CD4-positive, CD25-positive, alpha-beta regulatory T cell (primary cell): Measurements from ENCODE around the gene HORMAD2. TPM values are rescaled to one million over a fixed set of nuclear protein-coding genes. Genes with fewer than 3 reads are reported as not detected.
"Not testable (repeated sequence)": the region's sequence is repeated elsewhere in the genome, so short reads cannot be mapped to it uniquely, and the experiment has no call there.

Source experiments
- ATAC-seq, 2 donors: fragments of 150-1000 bp; cut with Tn5 transposase; one replicate each; pipeline ENCODE4 v1.10.0; 2021; ENCODE audit warnings: low read depth in 2 of 2, moderate number of reproducible peaks in 2 of 2, moderate library complexity in 1 of 2
- DNase-seq, 3 donors: peaks; one replicate each; pipeline versions ENCODE4 v3.0.0 to v3.0.0-alpha.2; 2012 to 2022; ENCODE audit warnings: mixed read lengths in 1 of 3
- H3K27ac ChIP-seq: one replicate; pipeline ENCODE4 v1.7.0; 2013; ENCODE audit warnings: mild to moderate bottlenecking, low read length; ENCODE audit not compliant: insufficient read depth, poor library complexity, severe bottlenecking
- H3K27me3 ChIP-seq: one replicate; pipeline ENCODE4 v1.7.0; 2013; ENCODE audit warnings: low read length; ENCODE audit not compliant: control insufficient read depth, insufficient read depth
- H3K36me3 ChIP-seq: one replicate; pipeline ENCODE4 v1.7.0; 2013; ENCODE audit warnings: mild to moderate bottlenecking, low read length, moderate library complexity; ENCODE audit not compliant: control insufficient read depth, insufficient read depth
- H3K4me1 ChIP-seq: 2 replicates; pipeline ENCODE4 v1.7.0; 2013; ENCODE audit warnings: mild to moderate bottlenecking, low read length; ENCODE audit not compliant: insufficient read depth, control insufficient read depth, poor library complexity, severe bottlenecking
- H3K4me3 ChIP-seq: one replicate; pipeline ENCODE4 v1.7.0; 2013; ENCODE audit warnings: low read depth, mild to moderate bottlenecking, low read length, moderate library complexity
- H3K9me3 ChIP-seq, 2 experiments: 1 replicate in 1 of 2; 2 replicates in 1 of 2; pipeline ENCODE4 v1.7.0; 2013; ENCODE audit warnings: low read length in 2 of 2, mild to moderate bottlenecking in 1 of 2, moderate library complexity in 1 of 2; ENCODE audit not compliant: control insufficient read depth in 2 of 2
- H3K27ac Mint-ChIP-seq, 3 donors: one replicate each; pipeline ENCODE4 v1.8.0; 2020 to 2022; ENCODE audit warnings: mild to moderate bottlenecking in 3 of 3, mixed read lengths in 3 of 3, moderate library complexity in 2 of 3
- H3K27me3 Mint-ChIP-seq: one replicate; pipeline ENCODE4 v1.8.0; 2022; ENCODE audit warnings: mild to moderate bottlenecking, mixed read lengths
- H3K36me3 Mint-ChIP-seq: one replicate; pipeline ENCODE4 v1.8.0; 2020; ENCODE audit warnings: mixed read lengths
- H3K4me1 Mint-ChIP-seq, 4 donors: one replicate each; pipeline ENCODE4 v1.8.0; 2020 to 2022; ENCODE audit warnings: mixed read lengths in 4 of 4, mild to moderate bottlenecking in 1 of 4
- H3K4me3 Mint-ChIP-seq, 4 donors: one replicate each; pipeline ENCODE4 v1.8.0; 2020 to 2022; ENCODE audit warnings: mild to moderate bottlenecking in 4 of 4, mixed read lengths in 4 of 4, moderate library complexity in 3 of 4
- H3K9me3 Mint-ChIP-seq, 7 donors: one replicate each; pipeline ENCODE4 v1.8.0; 2020 to 2022; ENCODE audit warnings: mixed read lengths in 7 of 7, mild to moderate bottlenecking in 3 of 7, moderate library complexity in 2 of 7
- polyA plus RNA-seq, 4 donors: library from polyadenylated mRNA; unstranded; fragments of 300-500 nt; fragmentation: Illumina TruSeq; gene quantifications; one replicate each; pipeline ENCODE4 v1.2.3, GENCODE V29; 2021
- total RNA-seq: library from RNA; stranded (reverse); gene quantifications from one replicate; pipeline ENCODE4 v1.2.3, GENCODE V29; 2022

HORMAD2 gene
- total and polyA plus RNA-seq, 5 donors from 2014 or later = not detected

DNA sequence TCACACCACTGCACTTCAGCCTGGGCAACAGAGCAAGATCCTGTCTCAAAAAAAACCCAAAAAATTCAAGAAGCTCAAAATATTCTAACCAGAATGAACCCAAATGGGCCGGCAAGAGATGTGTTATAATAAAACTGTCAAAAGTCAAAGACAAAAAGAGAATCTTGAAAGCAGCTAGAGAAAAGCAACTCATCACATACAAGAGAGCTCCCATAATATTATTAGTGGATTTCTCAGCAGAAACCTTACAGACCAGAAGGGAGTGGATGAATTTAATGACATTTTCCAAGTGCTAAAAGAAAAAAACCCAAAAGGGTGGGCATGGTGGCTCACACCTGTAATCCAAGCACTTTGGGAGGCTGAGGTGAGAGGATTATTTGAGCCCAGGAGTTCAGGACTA is 22.9 kb upstream of the HORMAD2 start:
- Histone ChIP-seq H3K27me3 (peaks cover 4% of the 10 kb centered on the region), H3K9me3 (peaks cover 1 to 4% of the 10 kb centered on the region in 2 experiments), H3K36me3 (no peaks in the 10 kb centered on the region), H3K27ac (no peak overlapping the region), H3K4me3 (no peak overlapping the region), H3K4me1 (no peaks in the 10 kb centered on the region)
- ATAC-seq (no peak), DNase-seq (no peak)
- H3K9me3 Mint-ChIP-seq = peaks cover 0 to 16% (median 4%) of the 10 kb centered on the region in 7 donors
- H3K4me1 Mint-ChIP-seq = peaks cover 0 to 5% (median 0%) of the 10 kb centered on the region in 4 donors
- H3K27ac Mint-ChIP-seq = no peak overlapping the region
- H3K27me3 Mint-ChIP-seq = peaks cover 26% of the 10 kb centered on the region
- H3K36me3 Mint-ChIP-seq = peaks cover 3% of the 10 kb centered on the region
- H3K4me3 Mint-ChIP-seq = no peak overlapping the region

DNA sequence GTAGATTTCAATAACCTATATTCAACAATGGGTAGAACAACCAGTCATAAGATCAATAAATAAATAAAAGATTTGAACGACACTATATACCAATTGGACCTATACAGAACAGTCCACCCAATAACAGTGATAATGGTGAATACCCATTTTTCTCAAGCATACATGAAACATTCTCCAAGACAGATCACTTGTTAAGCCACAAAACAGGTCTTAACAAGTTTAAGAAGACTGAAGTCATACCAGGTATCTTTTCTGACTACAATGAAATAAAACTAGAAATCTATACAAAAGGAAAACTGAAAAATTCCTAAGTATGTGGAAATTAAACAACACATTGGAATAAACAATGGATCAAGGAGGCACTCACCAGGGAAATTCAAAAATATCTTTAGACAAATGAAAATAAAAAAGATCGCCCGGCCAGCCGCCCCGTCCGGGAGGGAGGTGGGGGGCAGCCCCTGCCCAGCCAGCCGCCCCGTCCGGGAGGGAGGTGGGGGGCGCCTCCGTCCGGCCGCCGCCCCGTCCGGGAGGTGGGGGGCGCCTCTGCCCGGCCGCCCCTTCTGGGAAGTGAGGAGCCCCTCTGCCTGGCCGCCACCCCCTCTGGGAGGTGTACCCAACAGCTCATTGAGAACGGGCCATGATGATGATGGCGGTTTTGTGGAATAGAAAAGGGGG is 20.8 kb upstream of the HORMAD2 start:
- H3K4me1 ChIP-seq, H3K27ac ChIP-seq, H3K4me3 Mint-ChIP-seq, H3K4me3 ChIP-seq, H3K27me3 ChIP-seq, H3K9me3 ChIP-seq, H3K36me3 Mint-ChIP-seq, H3K36me3 ChIP-seq, H3K4me1 Mint-ChIP-seq, ATAC-seq, DNase-seq, H3K27ac Mint-ChIP-seq: not testable (repeated sequence)
- peaks cover 0 to 31% (median 13%) of the 10 kb centered on the region in 7 donors for H3K9me3 Mint-ChIP-seq
- peaks cover 36% of the 10 kb centered on the region for H3K27me3 Mint-ChIP-seq

DNA sequence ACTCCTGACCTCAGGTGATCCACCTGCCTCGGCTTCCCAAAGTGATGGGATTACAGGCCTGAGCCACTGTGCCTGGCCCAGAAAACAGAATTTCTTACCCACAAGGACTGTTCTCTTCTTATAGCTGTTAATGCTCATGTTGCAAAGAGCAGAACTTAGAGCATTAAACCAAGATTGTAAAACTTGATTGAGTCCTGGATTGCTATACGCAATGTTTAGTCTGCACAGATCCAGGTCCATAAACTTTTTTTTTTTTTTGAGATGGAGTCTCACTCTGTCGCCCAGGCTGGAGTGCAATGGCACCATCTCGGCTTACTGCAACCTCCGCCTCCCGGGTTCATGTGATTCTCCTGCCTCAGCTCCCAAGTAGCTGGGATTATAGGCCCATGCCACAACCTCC is 19.2 kb upstream of the HORMAD2 start:
- not testable (repeated sequence) for H3K27ac ChIP-seq, ATAC-seq, H3K4me1 Mint-ChIP-seq, H3K4me3 Mint-ChIP-seq, DNase-seq, H3K36me3 ChIP-seq, H3K4me1 ChIP-seq, H3K36me3 Mint-ChIP-seq, H3K27ac Mint-ChIP-seq, H3K4me3 ChIP-seq
- Mint-ChIP-seq H3K9me3 (peaks cover 0 to 35% (median 13%) of the 10 kb centered on the region in 7 donors), H3K27me3 (peaks cover 39% of the 10 kb centered on the region)
- Histone ChIP-seq H3K27me3 (peaks cover 11% of the 10 kb centered on the region), H3K9me3 (peaks cover 14 to 17% of the 10 kb centered on the region in 2 experiments)

DNA sequence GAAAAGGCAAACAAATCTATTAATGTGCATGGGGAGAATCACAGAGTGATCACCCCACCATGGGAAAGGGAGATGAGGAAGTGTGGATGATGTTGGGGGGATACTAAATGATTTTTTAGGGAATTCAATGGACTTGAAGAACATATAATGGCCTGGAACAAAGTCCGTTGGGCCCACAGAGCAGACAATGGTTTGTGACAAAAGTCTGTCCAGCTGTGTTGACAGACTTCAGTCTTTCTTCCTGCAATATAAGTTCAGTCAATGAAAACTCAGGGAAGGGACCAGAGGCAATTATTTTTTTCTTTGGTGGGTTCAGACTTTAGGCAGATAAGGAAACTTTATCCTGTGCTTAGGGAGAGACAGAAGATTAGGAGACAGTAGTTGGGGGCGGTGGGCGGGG is 18.0 kb upstream of the HORMAD2 start:
- Histone ChIP-seq H3K36me3 (no peaks in the 10 kb centered on the region), H3K27ac (no peak overlapping the region), H3K27me3 (peaks cover 11% of the 10 kb centered on the region), H3K9me3 (peaks cover 14 to 17% of the 10 kb centered on the region in 2 experiments), H3K4me3 (no peak overlapping the region), H3K4me1 (no peaks in the 10 kb centered on the region)
- no peak for ATAC-seq
- no peak overlapping the region for H3K4me3 Mint-ChIP-seq
- H3K4me1 Mint-ChIP-seq = peaks cover 0 to 5% (median 0%) of the 10 kb centered on the region in 4 donors
- peaks cover 41% of the 10 kb centered on the region for H3K27me3 Mint-ChIP-seq
- peaks cover 0 to 28% (median 8%) of the 10 kb centered on the region in 7 donors for H3K9me3 Mint-ChIP-seq
- DNase-seq = no peak
- peaks cover 4% of the 10 kb centered on the region for H3K36me3 Mint-ChIP-seq
- H3K27ac Mint-ChIP-seq = no peak overlapping the region

DNA sequence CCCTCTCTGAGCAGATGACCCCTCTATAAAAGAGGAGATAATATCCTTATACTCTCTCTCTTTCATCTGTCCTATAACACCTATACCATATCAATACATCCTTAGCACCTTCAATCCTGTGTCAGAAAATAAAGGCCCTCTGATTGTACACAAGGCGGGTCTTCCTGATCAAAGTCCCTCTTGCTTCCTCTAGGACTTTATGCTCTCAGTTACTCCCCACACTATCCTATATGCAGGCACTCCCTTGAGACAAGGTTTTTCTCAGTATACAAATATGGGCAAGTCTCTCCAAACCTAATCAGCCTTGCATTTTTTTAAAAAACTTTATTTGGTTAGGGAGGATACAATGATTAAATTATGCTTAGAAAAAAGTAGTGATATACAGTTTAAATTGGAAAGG is 17.3 kb upstream of the HORMAD2 start:
- Mint-ChIP-seq H3K4me3 (no peak overlapping the region), H3K27ac (no peak overlapping the region), H3K36me3 (peaks cover 4% of the 10 kb centered on the region), H3K9me3 (peaks cover 0 to 25% (median 6%) of the 10 kb centered on the region in 7 donors), H3K4me1 (peaks cover 0 to 5% (median 0%) of the 10 kb centered on the region in 4 donors), H3K27me3 (peaks cover 36% of the 10 kb centered on the region)
- Histone ChIP-seq H3K4me3 (no peak overlapping the region), H3K27ac (no peak overlapping the region), H3K36me3 (no peaks in the 10 kb centered on the region), H3K4me1 (no peaks in the 10 kb centered on the region), H3K9me3 (peaks cover 10 to 16% of the 10 kb centered on the region in 2 experiments), H3K27me3 (peaks cover 11% of the 10 kb centered on the region)
- DNase-seq (no peak), ATAC-seq (no peak)

DNA sequence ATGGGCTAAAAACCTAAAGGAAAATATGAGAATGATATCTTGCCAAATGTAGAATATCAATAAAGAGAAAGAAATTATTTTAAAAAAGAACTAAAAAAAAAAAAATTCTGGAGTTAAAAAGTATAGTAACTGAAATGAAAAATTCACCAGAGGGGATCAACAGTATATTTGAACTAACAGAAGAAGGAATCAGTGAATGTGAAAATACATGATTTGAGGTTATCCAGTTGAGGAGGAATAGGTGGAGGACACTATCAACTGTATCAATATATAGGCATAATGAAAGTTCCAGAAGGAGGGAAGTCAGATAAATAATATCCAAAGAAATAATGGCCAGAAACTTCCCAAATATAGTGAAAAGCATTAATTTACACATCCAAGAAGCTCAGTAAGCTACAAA is 16.1 kb upstream of the HORMAD2 start:
- H3K27ac Mint-ChIP-seq = no peak overlapping the region
- no peaks in the 10 kb centered on the region for H3K4me1 ChIP-seq

DNA sequence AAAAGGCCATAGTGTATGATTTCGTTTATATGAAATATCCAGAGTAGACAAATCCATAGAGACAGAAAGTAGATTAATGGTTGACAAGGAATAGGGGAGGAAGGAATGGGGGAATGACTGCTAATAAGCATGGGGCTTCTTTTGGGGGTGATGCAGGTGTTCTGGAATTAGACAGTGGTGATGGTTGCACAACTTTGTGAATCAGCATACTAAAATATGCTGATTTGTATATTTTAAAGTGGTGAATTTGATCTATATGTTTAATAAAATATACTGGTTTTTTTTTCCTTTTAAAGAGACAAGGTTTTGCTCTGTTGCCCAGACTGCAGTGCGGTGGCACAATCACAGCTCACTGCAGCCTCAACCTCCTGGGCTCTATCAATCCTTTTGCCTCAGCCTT is 6.5 kb upstream of the HORMAD2 start:
- Mint-ChIP-seq H3K4me1 (peaks cover under 1 to 13% (median 6%) of the 10 kb centered on the region in 4 donors), H3K9me3 (peaks cover 0 to 2% (median 0%) of the 10 kb centered on the region in 7 donors), H3K4me3 (no peak overlapping the region), H3K36me3 (no peaks in the 10 kb centered on the region), H3K27ac (no peak overlapping the region), H3K27me3 (peaks cover 11% of the 10 kb centered on the region)
- no peaks in the 10 kb centered on the region for H3K27me3 ChIP-seq
- ATAC-seq (no peak), DNase-seq (no peak)
- H3K9me3 ChIP-seq = no peaks in the 10 kb centered on the region
- no peak overlapping the region for H3K27ac ChIP-seq
- no peak overlapping the region for H3K4me3 ChIP-seq
- H3K4me1 ChIP-seq = peaks cover 3% of the 10 kb centered on the region
- H3K36me3 ChIP-seq = no peaks in the 10 kb centered on the region

More for the DNA sequence above, 16.1 kb upstream of the HORMAD2 start:
- Mint-ChIP-seq H3K36me3 (peaks cover 4% of the 10 kb centered on the region), H3K4me1 (no peaks in the 10 kb centered on the region), H3K27me3 (peaks cover 29% of the 10 kb centered on the region), H3K9me3 (peaks cover 0 to 23% (median 6%) of the 10 kb centered on the region in 7 donors), H3K4me3 (no peak overlapping the region)
- Histone ChIP-seq H3K27me3 (peaks cover 11% of the 10 kb centered on the region), H3K36me3 (no peaks in the 10 kb centered on the region), H3K27ac (no peak overlapping the region), H3K9me3 (peaks cover 10 to 16% of the 10 kb centered on the region in 2 experiments), H3K4me3 (no peak overlapping the region)
- ATAC-seq = no peak
- DNase-seq = no peak

DNA sequence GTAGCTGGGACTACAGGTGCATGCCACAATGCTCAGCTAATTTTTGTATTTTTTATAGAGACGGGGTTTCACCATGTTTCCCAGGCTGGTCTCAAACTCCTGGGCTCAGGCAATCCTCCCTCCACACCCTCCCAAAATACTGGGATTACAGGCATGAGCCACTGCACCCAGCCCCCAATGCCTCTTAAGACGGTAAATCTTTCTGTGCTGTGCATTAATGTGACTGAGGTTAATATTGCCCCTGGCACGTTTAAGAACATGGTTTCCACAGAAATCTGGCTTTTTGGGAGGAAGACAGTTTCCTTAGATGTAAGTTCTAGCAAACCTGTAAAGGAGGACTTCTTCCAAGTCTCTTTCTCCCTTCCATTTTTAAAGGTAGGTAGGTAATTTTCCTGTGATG is 6.1 kb upstream of the HORMAD2 start:
- DNase-seq (no peak), ATAC-seq (no peak)
- Histone ChIP-seq H3K27me3 (no peaks in the 10 kb centered on the region), H3K4me3 (no peak overlapping the region), H3K4me1 (peaks cover 8% of the 10 kb centered on the region), H3K9me3 (no peaks in the 10 kb centered on the region), H3K36me3 (no peaks in the 10 kb centered on the region), H3K27ac (no peak overlapping the region)
- Mint-ChIP-seq H3K4me3 (no peak overlapping the region), H3K27ac (no peak overlapping the region), H3K9me3 (peaks cover 0 to 2% (median 0%) of the 10 kb centered on the region in 7 donors), H3K4me1 (peaks cover 4 to 18% (median 10%) of the 10 kb centered on the region in 4 donors), H3K27me3 (peaks cover 11% of the 10 kb centered on the region), H3K36me3 (no peaks in the 10 kb centered on the region)
